Vagina (tissue), 2 donors: Measurements from ENCODE around the gene ADCY1.

ENCODE experiments used
- CTCF ChIP-seq, 3 experiments: fragments of 450-650 bp in 2 of 3; fragments of 200-600 bp in 1 of 3; sonication (generic) in 1 of 3; IDR thresholded peaks; one replicate each; pipeline ENCODE4 v1.5.1; 2017 to 2019; ENCODE audit warnings: antibody characterized with exemption in 3 of 3, mild to moderate bottlenecking in 2 of 3, moderate library complexity in 2 of 3
- POLR2A ChIP-seq, 2 donors: fragments of 450-650 bp; IDR thresholded peaks; one replicate each; pipeline ENCODE4 v1.6.1; 2017; ENCODE audit warnings: antibody characterized with exemption in 2 of 2, mild to moderate bottlenecking in 2 of 2, moderate library complexity in 2 of 2

- TF ChIP-seq POLR2A (IDR thresholded peaks at IDR 0.05), result no peak
- no peak for TF ChIP-seq CTCF (IDR thresholded peaks at IDR 0.05)
These were observed 50.9 kb downstream of the ADCY1 start for GRCh38 chr7:45625067-45625466.
